ENCODE measurements around the gene NOS3.
A peak's percentile ranks its signal among the peaks of the same experiment; 100 is the strongest.
"Not testable (repeated sequence)": the region's sequence is repeated elsewhere in the genome, so short reads cannot be mapped to it uniquely, and the experiment has no call there.

NOS3 gene

GRCh38 chr7:151019130-151019447 lies 28.3 kb downstream of the NOS3 start:
- DNase-seq: no peak

- DNase-seq: peak; percentile 69
These were observed 29.4 kb downstream of the NOS3 start for GRCh38 chr7:151020231-151020630.

- no peak for DNase-seq
These were observed 32.4 kb downstream of the NOS3 start for GRCh38 chr7:151023232-151023631.

- no peak for DNase-seq
These were observed 33.7 kb downstream of the NOS3 start, which contains the start of gene ATG9B for GRCh38 chr7:151024435-151025056. Gene ATG9B (minus strand): TSS chr7:151024494. CDS start chr7:151024423, 71 bp downstream.

- DNase-seq: no peak
These were observed 35.3 kb downstream of the NOS3 start for GRCh38 chr7:151025924-151026671.

- DNase-seq: not testable (repeated sequence)
These were observed 36.2 kb downstream of the NOS3 start for GRCh38 chr7:151026771-151027727.

GRCh38 chr7:151027728-151028130 lies 36.9 kb downstream of the NOS3 start:
- DNase-seq: not testable (repeated sequence)

- DNase-seq: peak; percentile 100
These were observed 37.5 kb downstream of the NOS3 start, which contains the start of gene ABCB8 for GRCh38 chr7:151028131-151028947. Gene ABCB8 (plus strand): TSS chr7:151028450. CDS start chr7:151028516, 66 bp downstream.

GRCh38 chr7:151028948-151029501 lies 38.2 kb downstream of the NOS3 start:
- DNase-seq: no peak

GRCh38 chr7:151031011-151031410 lies 40.2 kb downstream of the NOS3 start:
- DNase-seq: no peak

GRCh38 chr7:151032936-151033863 lies 42.4 kb downstream of the NOS3 start:
- DNase-seq: no peak

GRCh38 chr7:151033864-151034249 lies 43.0 kb downstream of the NOS3 start:
- no peak for DNase-seq

- DNase-seq: no peak
These were observed 43.7 kb downstream of the NOS3 start for GRCh38 chr7:151034312-151035025.

- no peak for DNase-seq
These were observed 44.4 kb downstream of the NOS3 start for GRCh38 chr7:151035026-151035717.

- no peak for DNase-seq
These were observed 45.1 kb downstream of the NOS3 start for GRCh38 chr7:151035902-151036301.

GRCh38 chr7:151038951-151039849 lies 48.4 kb downstream of the NOS3 start:
- no peak for DNase-seq

GRCh38 chr7:151039850-151040548 lies 49.2 kb downstream of the NOS3 start:
- no peak for DNase-seq

Measured in retina (tissue), 1 donor.